GM18907 (cell line): ENCODE data around the gene MYH11.
"Not testable (repeated sequence)": the region's sequence is repeated elsewhere in the genome, so short reads cannot be mapped to it uniquely, and the experiment has no call there.

Experiments used
- ATAC-seq: cut with Tn5 transposase; IDR thresholded peaks from one replicate; pipeline ENCODE4 v1.9.1; 2021; ENCODE audit warnings: mild to moderate bottlenecking, moderate library complexity; ENCODE audit not compliant: unreplicated experiment

The MYH11 gene

DNA sequence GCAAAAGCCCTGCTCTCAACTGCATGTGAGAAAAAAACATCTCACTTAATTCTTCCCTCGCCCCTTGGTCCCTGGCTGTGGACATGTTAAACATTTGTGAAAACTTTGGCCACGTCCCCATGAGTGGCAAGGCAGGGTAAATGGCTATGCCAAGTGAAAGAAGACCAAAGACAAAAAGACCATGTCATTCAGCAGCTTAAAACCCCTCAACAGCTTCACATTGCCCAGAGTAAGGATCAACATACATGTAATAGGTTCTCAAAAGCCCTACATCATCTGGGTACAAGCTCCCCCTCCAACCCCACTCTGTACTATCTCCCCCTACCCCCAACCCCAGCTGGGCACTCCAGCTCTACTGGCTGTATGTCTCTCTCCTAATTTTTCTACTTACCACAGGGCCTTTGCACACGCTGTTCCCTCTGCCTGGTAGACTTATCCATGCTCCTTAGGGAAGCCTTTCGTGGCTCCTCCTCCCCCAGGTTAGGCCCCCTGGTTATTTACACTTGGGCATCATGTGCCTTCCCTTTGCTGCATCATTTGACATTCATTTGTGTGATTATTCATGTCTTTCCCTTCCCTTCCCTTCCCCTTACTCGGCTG, 131.1 kb downstream of the MYH11 start:
- ATAC-seq, result no peak

- ATAC-seq, result no peak
These were observed 133.0 kb downstream of the MYH11 start for GRCh38 chr16:15723808-15724207.

DNA sequence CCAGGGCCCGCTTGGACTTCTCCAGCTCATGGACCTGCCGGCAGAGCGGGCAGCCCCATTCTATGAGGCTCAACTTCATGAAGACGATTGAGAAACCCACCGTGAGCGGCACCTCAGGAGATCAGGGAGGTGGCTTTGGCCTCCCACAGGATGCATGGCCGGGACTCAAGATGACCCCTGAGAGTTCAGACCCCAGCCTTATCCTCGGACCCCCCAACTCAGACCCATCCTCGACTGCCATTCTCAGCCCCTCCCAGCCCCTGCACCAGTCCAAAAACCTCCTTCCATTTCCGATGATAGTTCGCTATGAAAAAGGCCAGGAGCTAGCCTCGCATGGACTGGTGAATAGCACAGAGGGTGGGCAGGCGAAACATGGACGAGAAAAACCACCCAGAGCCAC, 135.8 kb downstream of the MYH11 start:
- ATAC-seq, result no peak

- ATAC-seq, result no peak
These were observed 140.0 kb downstream of the MYH11 start for GRCh38 chr16:15716694-15717447.

- ATAC-seq, result no peak
These were observed 141.6 kb downstream of the MYH11 start for GRCh38 chr16:15715221-15715620.

- no peak for ATAC-seq
These were observed 142.2 kb downstream of the MYH11 start for GRCh38 chr16:15714393-15715172.

- no peak for ATAC-seq
These were observed 147.8 kb downstream of the MYH11 start for GRCh38 chr16:15708997-15709396.

GRCh38 chr16:15708096-15708495, 148.7 kb downstream of the MYH11 start:
- ATAC-seq, result no peak

- ATAC-seq, result no peak
These were observed 149.5 kb downstream of the MYH11 start for GRCh38 chr16:15707332-15707731.

DNA sequence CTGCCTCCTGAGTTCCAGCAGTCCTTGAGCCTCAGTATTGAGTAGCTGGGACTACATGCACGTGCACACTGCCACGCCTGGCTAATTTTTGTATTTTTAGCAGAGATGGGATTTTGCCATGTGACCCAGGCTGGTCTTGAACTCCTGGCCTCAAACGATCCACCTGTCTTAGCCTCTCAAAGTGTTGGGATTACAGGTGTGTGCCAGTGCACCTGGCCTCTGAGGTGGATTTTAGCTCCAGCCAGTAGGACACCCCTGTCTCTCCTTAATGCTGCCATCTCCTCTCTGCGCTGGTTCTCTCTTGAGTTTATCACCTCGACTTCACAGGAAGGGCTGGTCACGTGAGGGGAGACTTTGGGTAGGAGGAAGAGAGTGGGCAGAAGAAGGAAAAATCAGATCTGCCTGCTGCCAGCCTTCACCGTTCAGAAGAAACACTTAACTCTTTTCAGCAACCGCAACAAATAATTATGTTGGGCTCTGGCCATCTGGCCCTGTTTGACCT, 151.7 kb downstream of the MYH11 start:
- no peak for ATAC-seq

- no peak for ATAC-seq
These were observed 152.3 kb downstream of the MYH11 start for GRCh38 chr16:15704545-15704987.

DNA sequence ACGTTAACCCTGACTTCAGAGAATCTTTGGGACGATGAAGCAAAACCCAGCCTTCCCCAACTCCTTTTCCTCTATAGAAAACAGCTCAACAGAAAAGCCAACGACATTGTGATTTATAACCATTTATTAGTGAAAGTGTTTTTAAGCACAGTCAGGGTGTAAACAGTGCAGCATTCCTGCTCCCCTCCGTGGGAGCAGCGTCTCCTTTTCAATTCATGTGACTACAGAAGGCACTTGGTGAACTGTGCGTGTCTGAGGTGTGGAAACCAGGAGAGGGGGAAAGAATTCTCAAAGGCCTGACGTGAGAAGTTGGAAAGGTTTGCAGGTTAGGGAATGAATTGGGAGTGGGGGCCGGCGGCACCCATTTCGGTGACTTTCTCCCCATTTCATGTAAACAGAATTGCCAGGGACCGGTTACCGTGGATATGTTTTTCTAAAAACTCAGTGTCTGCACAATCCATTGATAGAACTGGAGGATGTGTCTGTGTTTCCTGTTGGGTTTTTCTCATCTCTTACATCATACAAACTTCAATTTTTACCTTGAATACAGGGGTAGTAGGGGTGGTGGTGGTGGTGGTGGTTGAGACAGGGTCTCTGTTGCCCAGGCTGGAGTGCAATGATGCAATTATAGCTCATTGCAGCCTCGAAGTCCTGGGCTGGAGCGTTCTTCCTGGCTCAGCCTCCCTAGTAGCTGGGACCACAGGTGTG, 153.6 kb downstream of the MYH11 start:
- no peak for ATAC-seq

DNA sequence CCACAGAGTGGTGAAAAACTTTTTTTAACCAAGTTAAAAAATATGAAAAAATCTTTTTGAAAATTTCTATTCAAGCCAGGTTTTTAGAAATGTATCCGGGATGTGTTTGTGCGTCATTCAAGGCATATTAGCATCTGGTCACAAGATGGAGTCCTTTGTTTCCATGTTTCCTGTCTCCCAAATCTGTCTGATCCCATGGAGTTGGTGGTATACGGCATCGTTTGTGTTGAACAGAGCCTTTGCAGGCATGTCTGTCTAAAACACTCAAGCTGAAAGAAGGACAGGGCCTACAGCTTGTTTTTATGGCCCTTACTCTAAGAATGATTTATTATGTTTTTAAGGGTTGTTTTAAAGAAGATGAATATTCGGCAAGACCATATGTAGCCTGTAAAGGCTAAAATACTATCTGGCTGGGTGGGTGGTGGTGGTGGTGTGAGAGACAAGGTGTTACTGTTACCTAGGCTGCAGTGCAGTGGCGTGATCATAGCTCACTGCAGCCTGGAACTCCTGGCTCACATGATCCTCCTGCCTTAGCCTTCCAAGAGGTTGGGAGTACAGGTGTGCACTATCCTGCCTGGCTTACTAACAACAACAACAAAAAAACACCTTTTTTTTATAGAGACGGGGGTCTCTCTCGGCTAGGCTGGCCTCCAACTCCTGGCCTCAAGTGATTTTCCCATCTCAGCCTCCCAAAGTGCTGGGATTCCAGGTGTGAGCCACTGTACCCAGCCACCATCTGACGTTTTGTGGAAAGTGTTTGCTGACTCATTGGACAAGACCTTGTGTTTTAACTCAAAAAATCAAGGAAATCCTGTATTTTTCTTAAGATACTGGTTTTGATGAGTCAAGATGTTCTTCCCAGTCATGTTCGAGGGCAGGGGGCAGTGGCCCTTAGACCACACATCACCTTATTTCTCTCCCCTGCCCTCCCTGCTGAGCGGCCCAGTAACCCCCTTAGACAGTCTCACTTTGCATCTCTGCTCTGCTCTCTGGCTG, 154.6 kb downstream of the MYH11 start:
- no peak for ATAC-seq

- no peak for ATAC-seq
These were observed 155.5 kb downstream of the MYH11 start for GRCh38 chr16:15701367-15701766.

DNA sequence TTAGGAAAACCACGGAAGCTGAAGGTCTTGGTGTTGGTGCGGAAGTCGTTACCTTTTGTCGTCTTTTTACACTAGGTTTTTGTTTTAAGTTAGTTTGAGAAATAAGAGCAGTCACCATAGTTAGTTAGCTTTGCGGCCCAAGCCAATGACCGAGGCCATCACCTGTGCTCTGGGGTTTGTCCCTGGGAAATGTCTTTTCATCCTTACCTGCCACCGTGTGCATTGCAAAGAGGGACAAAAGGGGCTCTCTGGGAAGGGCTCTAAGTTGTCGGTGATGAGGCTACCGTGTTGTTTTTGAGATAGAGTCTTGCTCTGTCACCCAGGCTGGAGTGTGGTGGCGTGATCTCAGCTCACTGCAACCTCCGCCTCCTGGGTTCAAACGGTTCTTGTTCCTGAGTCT, 157.0 kb downstream of the MYH11 start:
- no peak for ATAC-seq

GRCh38 chr16:15694499-15694898, 162.3 kb downstream of the MYH11 start:
- ATAC-seq, result no peak

GRCh38 chr16:15692508-15692907, 164.3 kb downstream of the MYH11 start:
- not testable (repeated sequence) for ATAC-seq

DNA sequence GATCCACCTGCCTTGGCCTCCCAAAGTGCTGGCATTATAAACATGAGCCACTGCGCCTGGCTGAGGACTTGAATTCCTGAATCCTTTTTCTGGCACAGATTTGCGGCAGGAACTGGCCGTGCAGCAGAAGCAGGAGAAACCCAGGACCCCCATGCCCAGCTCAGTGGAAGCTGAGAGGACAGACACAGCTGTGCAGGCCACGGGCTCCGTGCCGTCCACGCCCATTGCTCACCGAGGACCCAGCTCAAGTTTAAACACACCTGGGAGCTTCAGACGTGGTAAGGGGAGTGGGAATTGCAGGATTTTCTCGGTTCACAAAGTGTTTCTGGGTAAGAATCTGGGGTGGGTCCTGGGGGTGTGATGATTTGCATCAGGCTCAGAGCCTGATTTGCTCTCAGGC, 165.8 kb downstream of the MYH11 start:
- no peak for ATAC-seq

DNA sequence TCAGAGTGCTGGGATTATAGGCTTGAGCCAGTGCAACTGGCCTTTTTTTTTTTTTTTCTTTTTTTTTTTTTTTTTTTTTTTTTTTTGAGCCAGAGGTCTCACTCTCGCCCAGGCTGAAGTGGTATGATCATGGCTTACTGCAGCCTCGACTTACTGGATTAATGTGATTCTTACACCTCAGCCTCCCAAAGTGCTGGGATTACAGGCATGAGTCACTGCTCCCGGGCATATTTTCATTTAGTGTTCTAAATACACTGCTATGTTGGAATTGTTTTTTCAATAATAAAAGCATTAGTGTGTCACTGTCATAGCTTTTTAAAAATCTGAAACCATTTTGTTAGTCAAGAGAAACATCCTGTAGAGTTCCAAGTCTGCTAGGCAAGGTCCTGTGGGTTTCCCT, 166.5 kb downstream of the MYH11 start:
- no peak for ATAC-seq

DNA sequence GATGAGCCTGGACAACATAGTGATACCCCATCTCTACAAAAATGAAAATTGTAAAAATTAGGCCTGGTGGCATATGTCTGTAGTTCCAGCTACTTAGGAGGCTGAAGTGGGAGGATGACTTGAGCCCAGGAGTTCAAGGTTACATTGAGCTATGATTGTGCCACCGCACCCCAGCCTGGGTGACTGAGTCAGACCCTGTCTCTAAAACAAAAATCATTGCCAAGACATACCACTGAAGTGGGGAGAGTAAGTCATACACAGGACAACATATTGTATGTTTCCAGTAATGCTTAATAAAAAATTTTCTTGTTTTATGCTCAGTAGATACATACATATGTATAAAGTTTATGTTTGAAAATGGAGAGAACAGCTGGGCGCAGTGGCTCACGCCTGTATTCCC, 167.5 kb downstream of the MYH11 start:
- ATAC-seq, result no peak
